HG02970 (cell line): ENCODE results near the gene DGKZ.
"Not testable (repeated sequence)": the region's sequence is repeated elsewhere in the genome, so short reads cannot be mapped to it uniquely, and the experiment has no call there.

Source experiments
- ATAC-seq: cut with Tn5 transposase; IDR thresholded peaks from one replicate; pipeline ENCODE4 v1.9.1; 2021; ENCODE audit warnings: mild to moderate bottlenecking, moderate library complexity, moderate number of reproducible peaks; ENCODE audit not compliant: unreplicated experiment, low FRiP score

DGKZ gene

DNA sequence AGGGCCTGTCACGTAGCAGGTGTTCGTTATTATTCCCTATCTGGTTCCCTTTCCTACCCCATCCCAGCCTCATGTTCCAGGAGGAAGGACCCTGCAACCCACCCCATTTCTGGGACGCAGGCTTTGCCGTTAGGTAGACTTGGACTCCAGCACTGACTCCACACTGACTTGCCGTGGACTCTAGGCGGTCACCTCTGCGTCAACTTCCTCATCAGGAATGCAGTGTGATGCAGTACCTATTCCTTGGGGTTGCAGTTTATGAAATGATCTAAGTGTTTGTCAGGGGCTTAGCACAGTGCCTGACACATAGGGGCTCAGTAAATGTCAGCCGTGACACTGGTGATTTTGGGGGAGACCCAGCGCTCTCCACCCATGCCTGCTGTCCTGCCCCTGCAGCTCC lies 16.8 kb downstream of the DGKZ start:
- no peak for ATAC-seq

DNA sequence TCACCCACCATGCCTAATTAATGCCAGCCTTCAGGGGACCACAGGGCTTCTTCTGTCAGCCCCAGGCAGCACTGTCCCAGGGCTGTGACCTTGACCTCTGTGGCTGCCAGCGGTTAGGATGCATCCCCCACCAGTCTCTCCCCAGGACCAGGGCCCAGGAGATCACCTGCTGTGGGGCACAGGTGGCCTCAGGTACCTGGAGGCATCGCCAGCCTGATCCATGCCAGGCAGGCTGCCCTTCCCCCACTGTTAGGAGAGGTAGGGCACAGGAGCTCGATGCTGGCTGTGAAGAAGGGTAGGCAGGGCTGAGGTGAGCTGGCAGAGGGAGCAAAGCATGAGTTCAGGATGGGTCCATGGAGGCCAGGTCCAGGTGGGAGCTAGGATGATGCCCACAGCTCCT lies 17.5 kb downstream of the DGKZ start:
- no peak for ATAC-seq

DNA sequence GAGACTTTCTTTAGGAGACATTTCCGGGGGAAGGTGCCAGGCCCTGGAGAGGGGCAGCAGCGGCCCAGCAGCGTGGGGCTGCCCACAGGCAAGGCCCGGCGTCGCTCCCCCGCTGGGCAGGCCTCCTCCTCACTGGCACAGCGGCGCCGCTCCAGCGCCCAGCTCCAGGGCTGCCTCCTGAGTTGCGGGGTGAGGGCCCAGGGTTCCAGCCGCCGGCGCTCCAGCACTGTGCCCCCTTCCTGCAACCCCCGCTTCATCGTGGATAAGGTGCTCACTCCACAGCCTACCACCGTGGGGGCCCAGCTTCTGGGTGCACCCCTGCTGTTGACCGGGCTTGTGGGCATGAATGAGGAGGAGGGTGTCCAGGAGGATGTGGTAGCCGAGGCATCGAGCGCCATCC lies 19.0 kb downstream of the DGKZ start:
- ATAC-seq, result no peak

DNA sequence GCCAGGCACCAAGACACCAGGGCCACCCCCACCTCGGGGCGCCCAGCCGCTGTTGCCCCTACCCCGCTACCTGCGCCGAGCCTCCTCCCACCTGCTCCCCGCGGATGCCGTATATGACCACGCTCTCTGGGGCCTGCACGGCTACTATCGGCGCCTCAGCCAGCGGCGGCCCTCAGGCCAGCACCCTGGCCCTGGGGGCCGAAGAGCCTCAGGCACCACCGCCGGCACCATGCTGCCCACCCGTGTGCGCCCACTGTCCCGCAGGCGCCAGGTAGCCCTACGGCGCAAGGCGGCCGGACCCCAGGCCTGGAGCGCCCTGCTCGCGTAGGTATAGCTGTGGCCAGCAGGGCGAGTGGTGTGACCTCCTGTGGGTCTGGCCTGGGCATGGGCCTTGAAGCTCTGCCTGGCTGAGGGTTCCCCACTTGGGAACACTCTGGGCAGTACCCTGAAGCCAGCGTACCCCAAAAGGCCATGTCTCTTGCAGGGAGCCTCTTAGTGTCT lies 19.4 kb downstream of the DGKZ start:
- ATAC-seq, result no peak

DNA sequence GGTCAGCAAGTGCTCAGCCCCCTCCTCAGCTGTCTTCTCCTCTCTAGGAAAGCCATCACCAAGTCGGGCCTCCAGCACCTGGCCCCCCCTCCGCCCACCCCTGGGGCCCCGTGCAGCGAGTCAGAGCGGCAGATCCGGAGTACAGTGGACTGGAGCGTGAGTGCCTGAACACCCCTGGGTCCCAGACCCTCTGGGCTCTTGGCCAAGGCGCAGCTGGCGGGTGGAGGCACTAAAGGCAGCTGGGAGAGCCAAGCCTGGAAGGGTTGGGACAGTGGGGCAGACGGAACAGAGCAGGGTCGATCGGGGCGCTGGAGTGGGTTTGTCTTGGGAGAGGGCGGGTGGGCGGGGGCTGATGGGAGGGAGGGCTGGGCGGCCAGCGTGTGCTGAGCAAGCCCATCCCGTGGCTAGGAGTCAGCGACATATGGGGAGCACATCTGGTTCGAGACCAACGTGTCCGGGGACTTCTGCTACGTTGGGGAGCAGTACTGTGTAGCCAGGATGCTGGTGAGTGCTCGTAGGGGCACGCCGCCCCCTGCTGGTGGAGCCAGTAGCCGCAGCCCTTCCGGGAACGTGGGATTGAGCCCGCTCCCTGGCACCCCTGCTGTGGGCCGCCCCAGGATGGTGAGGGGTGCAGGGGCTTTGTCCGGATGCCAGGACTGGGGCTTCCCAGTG lies 20.1 kb downstream of the DGKZ start:
- ATAC-seq, result no peak

DNA sequence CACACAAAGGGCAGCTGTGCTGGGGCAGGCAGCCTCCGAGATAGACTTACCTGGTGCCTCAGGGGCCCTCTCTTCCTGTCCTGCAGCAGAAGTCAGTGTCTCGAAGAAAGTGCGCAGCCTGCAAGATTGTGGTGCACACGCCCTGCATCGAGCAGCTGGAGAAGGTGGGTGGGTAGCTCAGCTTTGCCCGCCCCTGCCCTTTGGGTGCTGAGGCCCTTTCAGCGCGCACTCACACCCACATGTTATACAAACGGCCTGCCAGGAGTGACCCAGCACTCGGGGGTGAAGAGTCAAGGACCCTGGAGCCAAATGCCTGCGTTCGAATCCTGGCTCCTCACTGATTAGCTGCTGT lies 20.6 kb downstream of the DGKZ start:
- ATAC-seq, result no peak

DNA sequence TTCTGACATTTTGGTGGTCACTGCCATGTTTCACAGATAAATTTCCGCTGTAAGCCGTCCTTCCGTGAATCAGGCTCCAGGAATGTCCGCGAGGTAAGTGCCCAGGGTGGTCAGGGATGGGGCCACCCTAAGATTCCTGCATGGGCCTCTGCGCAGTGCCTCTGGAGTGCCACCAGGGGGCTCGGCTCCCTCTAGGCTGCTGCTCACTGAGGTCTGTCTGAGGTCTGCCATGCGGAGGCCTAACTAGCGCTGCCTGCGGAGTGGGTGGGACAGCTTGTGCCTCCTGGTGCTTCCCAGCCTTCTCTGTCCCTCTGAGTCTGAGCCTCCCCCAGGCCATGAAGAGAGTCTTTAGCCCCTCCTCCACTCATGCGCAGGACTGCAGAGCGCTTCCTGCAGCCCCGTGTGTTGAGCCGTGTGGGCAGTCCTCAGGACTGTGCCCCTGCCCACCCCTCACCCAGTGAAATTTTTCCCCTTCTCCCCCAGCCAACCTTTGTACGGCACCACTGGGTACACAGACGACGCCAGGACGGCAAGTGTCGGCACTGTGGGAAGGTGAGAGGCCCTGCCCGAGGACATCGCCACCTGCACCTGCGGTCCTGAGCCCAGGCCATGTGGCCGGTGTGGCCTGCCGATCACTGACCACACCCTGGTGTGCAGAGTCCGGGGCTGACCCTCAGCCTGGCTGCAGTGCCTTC lies 22.3 kb downstream of the DGKZ start:
- ATAC-seq, result no peak

DNA sequence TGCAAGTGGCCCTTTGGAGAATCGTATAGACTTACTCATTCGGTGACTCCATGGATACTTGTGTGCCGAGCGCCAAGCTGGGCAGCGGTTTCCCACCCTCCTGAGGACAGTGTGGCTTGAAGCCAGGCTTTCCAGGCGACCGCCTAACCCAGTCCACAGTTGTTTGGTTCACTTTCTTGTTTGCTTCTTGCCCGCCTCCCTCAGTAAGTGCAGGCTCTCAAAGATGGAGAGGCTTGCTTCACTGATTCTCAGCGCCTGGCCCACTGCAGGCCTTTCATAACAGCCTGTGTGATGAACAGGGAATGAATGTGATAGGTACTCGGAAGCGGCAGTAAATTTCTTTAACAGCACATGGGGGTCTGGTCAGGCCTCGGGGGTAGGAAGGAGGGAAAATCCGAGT lies 23.0 kb downstream of the DGKZ start:
- no peak for ATAC-seq

DNA sequence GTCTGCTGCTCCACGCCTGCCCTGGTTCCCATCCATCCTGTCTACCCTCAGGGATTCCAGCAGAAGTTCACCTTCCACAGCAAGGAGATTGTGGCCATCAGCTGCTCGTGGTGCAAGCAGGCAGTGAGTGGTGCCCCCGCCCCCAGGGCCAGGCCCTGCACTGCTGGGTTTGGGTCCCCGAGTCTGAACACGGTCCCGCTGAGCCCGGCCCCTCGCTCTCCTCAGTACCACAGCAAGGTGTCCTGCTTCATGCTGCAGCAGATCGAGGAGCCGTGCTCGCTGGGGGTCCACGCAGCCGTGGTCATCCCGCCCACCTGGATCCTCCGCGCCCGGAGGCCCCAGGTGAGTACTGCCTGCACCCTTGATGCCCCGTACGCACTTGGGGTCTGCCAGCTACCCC lies 24.0 kb downstream of the DGKZ start:
- not testable (repeated sequence) for ATAC-seq

DNA sequence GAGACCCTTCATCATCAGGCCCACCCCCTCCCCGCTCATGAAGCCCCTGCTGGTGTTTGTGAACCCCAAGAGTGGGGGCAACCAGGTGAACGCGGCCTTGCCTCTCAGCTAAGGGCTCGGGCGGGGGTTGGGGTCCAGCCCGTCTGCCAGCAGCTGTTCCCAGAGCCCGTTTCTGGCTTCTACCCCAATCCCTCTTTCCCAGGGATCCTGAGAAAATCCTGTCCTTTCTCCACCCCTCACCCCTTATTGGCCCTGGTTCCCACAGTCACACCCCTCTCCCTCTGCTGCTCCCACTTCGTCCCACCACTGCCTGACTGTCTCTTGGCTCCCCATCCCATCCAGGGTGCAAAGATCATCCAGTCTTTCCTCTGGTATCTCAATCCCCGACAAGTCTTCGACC lies 24.8 kb downstream of the DGKZ start:
- no peak for ATAC-seq

DNA sequence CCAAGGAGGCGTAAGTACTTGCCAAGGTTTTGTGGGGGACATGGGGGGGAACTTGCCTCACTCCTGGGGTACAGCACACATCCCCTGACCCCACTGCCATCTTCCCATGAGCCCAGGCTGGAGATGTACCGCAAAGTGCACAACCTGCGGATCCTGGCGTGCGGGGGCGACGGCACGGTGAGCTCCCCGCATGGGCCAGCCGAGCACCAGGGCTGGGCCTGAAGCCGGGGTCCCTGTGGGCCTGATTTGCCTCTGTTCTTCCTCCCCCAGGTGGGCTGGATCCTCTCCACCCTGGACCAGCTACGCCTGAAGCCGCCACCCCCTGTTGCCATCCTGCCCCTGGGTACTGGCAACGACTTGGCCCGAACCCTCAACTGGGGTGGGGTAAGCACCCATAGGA lies 25.2 kb downstream of the DGKZ start:
- not testable (repeated sequence) for ATAC-seq

DNA sequence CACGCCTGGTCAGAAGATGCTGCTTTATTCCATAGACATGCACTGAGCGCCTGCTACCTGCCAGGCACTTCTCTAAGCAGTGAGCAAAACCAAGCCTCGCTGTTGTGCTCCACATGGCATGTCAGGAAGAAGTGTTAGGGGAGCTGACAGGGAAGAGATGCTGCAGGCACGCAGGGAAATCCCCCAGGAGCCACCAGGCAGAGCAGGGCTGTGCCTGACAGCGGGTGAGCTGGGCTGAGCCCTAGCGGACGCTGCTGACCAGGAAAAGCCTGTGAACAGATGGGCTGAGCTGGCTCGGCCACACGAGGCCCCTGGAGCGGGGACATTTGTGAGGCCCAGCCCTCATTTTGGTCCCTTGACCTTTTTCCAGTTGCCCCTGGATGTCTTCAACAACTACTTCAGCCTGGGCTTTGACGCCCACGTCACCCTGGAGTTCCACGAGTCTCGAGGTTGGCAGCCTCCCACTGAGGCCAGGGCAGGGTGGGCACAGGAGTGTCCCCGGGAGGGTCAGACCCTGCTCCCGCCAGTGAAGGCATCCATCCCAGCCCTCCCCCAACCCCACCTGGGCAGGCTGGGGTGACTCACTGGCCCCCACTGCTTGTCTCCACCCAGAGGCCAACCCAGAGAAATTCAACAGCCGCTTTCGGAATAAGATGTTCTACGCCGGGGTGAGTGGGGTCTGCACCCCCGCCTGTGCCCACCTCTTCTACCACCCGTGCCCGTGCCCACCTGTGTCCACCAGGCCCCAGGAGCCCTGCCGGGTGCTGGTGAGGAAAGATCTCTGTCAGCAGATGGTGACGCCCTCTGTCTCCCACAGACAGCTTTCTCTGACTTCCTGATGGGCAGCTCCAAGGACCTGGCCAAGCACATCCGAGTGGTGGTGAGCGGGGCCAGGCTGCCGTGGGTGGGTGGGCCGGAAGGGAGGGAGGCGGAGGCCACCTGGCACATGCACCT lies 26.8 kb downstream of the DGKZ start:
- ATAC-seq, result no peak

DNA sequence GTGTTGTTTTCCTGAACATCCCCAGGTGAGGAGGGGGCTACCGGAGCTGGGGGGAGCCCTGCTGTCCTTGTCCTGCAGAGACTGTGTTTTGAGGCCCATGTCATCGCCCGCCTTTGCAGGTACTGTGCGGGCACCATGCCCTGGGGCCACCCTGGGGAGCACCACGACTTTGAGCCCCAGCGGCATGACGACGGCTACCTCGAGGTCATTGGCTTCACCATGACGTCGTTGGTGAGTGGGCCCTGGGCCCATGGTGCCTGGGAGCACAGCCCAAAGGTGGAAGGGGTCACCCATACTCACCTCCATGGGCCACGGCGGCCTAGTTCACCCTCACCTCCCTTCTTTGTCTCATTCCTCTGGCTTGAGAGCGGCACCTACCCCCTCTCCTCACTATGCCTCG lies 27.6 kb downstream of the DGKZ start:
- no peak for ATAC-seq

DNA sequence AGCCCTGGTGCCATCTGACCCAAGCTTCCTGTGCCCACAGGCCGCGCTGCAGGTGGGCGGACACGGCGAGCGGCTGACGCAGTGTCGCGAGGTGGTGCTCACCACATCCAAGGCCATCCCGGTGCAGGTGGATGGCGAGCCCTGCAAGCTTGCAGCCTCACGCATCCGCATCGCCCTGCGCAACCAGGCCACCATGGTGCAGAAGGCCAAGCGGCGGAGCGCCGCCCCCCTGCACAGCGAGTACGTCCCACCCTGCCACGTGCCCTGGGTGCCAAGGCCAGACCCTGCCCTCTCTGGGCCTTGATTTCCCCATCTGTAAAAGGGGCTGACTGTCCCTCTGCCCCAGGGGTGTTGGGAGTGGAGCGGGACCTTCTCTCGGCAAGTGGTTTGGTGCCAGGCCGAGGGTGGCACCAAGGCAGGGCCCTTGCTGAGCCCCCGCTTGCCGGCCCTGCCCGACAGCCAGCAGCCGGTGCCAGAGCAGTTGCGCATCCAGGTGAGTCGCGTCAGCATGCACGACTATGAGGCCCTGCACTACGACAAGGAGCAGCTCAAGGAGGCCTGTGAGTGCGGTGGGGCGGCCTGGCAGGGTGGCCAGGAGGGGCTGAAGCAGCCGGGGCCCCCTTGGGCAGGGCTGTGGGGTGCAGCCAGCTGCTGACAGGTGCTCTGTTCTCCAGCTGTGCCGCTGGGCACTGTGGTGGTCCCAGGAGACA lies 28.3 kb downstream of the DGKZ start:
- ATAC-seq, result no peak

DNA sequence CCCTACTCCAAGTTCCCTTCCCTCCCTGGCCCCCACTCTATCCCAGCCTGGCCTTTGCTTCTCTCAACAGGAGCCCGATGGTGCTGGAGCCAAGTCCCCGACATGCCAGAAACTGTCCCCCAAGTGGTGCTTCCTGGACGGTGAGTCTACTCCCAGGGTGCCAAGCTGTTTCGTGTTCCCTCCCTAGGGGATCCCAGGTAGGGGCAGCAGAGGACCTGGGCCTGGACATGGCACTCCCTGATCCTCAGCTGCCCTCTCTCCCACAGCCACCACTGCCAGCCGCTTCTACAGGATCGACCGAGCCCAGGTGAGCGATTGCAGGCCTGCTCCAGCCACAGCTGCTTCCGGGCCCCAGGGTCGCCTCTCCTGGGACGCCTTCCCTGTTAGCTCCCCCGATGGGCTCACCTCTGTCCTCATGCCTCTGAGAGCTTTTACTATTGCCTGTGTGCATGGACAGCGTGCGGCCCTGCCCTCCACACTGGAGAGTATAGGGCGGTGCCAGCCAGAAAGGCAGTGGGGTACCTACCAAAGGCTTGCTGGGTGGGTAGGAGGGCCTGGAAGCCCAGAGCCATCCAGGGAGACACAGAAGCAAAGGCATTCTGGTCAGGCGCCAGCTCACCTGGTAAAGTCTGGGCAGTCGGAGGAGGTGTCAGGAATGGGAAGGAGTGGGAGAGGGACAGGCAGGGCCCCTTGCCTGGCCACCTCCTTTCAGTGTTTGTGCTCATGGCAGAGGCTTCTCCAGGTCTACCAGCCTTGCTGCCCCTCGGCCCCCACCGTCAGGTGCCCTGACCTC lies 29.2 kb downstream of the DGKZ start:
- no peak for ATAC-seq

DNA sequence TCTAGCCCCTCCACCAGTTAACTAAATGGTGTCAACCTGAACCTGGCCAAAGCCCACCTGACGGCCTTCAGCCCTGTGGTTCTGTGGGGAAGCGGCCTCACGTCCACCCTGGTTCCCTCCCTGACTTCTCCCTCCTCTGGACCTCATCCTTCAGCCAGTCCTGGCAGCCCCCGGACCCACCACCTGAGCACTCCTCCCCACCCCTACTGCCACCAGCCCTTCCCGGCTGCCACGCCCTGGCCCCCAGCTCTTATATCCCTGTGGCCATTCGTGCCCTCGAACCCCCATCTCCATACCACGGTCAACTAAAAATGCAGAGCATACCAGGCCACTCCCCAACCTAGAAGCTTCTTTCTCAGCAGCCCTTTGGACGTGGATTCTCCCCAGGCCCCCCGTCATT lies 30.0 kb downstream of the DGKZ start:
- no peak for ATAC-seq

DNA sequence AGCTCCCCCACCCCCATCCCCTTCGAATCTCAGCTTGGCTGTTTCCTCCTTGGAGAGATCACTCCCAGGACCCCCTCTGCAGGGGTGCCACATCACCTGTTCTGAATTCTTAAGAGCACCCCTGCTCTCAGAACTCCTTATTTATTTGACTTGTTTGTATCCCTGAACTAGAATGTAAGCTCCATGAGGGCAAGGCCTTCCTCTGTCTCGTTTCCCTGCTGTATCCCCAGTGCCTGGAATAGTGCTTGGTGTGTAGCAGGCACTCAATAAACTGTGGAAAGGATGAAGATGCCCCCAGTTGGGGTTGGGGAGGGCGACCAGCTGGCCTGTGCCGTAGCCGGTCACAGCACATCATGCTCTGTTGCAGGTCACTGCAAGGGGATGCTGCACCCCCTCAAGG lies 30.6 kb downstream of the DGKZ start:
- no peak for ATAC-seq

DNA sequence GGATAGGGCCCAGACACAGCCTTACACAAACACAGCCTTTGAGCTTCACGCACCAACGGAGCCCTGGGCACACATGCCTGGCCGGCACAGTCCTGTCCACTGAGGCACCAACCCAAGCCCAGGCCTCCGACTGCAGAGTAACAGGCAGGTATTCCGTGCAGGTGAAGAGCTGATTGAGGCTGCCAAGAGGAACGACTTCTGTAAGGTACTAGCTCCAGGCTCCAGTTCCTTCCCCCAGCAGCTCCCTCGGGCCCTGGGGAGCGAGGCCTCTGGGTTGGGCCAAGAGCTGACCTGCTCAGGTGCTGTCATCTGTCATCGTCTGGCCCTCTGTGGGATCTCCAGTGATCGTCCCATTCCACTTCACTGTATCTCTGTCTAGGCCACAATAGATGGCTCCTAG lies 31.0 kb downstream of the DGKZ start:
- no peak for ATAC-seq

DNA sequence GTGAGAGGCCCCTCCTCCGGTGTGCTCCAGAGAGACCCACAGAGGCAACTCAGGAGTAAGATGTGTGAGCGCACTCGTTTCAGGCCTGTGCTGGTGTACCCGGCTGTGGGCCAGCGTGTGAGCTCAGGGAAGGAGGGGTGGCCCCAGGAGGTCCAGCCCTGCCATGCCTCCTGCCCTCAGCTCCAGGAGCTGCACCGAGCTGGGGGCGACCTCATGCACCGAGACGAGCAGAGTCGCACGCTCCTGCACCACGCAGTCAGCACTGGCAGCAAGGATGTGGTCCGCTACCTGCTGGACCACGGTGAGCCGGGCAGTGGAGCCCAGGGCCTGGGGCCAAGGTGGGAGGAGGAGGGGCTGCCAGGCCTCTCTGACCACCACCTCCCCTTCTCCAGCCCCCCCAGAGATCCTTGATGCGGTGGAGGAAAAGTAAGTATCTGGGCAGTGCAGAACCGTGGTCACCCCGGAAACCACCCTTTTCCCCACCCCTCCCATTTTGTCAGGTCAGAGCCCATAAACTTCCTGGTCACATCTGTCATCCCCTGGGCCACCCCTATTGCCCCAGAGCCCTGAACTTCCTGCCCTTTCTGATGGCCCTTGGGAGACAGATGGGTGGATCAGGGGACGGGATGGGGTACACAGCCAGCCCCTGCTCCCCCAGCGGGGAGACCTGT lies 31.7 kb downstream of the DGKZ start:
- no peak for ATAC-seq
